Thyroid gland (tissue), 4 donors: ENCODE measurements around the gene ABI1. TPM values are rescaled to one million over a fixed set of nuclear protein-coding genes. Genes with fewer than 3 reads are reported as not detected.
"Not testable (repeated sequence)": the region's sequence is repeated elsewhere in the genome, so short reads cannot be mapped to it uniquely, and the experiment has no call there.

Experiments used
- DNase-seq, 2 donors: peaks; one replicate each; pipeline ENCODE4 v3.0.0-alpha.2; 2019
- H3K27ac ChIP-seq, 3 donors: fragments of 200-600 bp; sonication (generic); 1 replicate in 2 of 3; 2 replicates in 1 of 3; pipeline ENCODE4 v1.5.1; 2016 to 2019; ENCODE audit warnings: mild to moderate bottlenecking in 1 of 3, moderate library complexity in 1 of 3
- H3K27me3 ChIP-seq: fragments of 200-600 bp; sonication (generic); one replicate; pipeline ENCODE4 v1.5.1; 2019
- H3K36me3 ChIP-seq, 2 donors: fragments of 200-600 bp; sonication (generic); one replicate each; pipeline ENCODE4 v1.5.1; 2016 to 2019
- H3K4me1 ChIP-seq, 2 donors: fragments of 200-600 bp; sonication (generic); one replicate each; pipeline ENCODE4 v1.5.1; 2017 to 2019
- H3K4me3 ChIP-seq, 3 donors: fragments of 200-600 bp; sonication (generic); replicated peaks in 1 of 3; 1 replicate in 2 of 3; 2 replicates in 1 of 3; pipeline ENCODE4 v1.5.1; 2016; ENCODE audit warnings: mild to moderate bottlenecking in 1 of 3
- H3K9me3 ChIP-seq: fragments of 200-600 bp; sonication (generic); one replicate; pipeline ENCODE4 v1.5.1; 2017
- POLR2A ChIP-seq, 2 donors: fragments of 450-650 bp; IDR thresholded peaks; one replicate each; pipeline ENCODE4 v1.6.1; 2017; ENCODE audit warnings: antibody characterized with exemption in 2 of 2, mild to moderate bottlenecking in 2 of 2, moderate library complexity in 1 of 2
- WGBS, 2 donors: methylation state at CpG; one replicate each; pipeline ENCODE4 v1.1.5; 2017; 5-methylcytosine and 5-hydroxymethylcytosine counted together
- intact Hi-C: fragments of 100-400 bp; cut with DNase I; formaldehyde crosslinking; loops from one replicate; pipeline ENCODE4 v1.15.1; 2023
- total RNA-seq, 4 donors: library from RNA; depleted of rRNA; stranded (reverse); fragments of >200 nt; gene quantifications; one replicate each; pipeline ENCODE4 v1.2.3, GENCODE V29; 2016
- TF ChIP-seq, protein P1 (sequence below), 6 experiments: fragments of 200-600 bp in 3 of 6; fragments of 450-650 bp in 3 of 6; sonication (generic) in 3 of 6; IDR thresholded peaks; one replicate each; pipeline ENCODE4 v1.5.1; 2016 to 2019; ENCODE audit warnings: antibody characterized with exemption in 6 of 6, mild to moderate bottlenecking in 2 of 6, inconsistent platforms in 1 of 6, moderate library complexity in 1 of 6

The ABI1 gene
- total RNA-seq, 4 donors from 2014 or later: 42.7 to 72.3 (median 47.4) TPM

DNA sequence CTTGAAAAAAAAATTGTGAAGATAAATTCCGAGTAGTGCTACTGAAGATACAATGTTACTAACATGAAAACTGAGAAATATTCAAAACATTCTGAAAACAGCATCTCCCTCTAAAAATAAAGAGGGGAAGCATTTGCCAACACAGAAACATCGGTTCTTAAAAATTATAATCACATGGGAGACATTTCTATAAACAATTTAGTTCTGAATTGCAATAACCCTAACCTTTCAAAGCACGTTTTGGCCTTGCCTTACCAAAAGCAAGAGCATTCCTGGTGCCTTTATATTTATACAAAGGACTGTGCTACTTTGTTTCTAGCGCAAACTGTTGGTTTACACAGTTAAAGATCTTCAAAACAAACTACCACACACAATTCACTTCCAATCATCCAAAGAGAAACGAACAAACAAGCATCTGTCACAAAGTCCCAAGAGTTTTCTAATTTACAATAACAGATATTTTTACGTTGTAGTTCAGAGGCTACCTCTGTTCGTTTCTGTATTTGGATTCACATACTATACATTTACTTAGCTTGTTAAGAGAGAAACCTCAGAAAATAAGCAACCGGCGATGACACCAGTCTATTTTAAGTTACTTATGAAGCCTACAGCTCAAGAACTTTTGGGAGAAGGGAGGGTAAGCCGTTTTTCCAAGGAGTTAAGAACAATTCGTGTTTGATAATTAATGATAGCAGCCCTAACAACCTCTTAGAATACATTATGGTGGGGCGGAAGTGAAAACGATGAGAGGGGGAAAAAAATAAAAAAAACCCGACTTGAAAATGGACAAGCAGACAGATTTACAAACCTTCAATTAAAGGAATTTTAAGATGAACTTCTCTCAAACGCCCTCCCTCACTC lies 1.3 kb downstream of the ABI1 start:
- WGBS, 2 donors: 2% methylated on average over 15 of the region's 15 CpGs
- intact Hi-C loops: loop anchor here (5.0 kb wide), 1 partner anchor 132 kb away; no protein-coding TSS in a partner anchor

GRCh38 chr10:26858707-26859034 lies 2.1 kb downstream of the ABI1 start:
- Histone ChIP-seq H3K36me3 (no peaks in the 10 kb centered on the region), H3K4me1 (peaks cover 18 to 26% of the 10 kb centered on the region in 2 donors), H3K4me3 (no peak overlapping the region), H3K9me3 (no peaks in the 10 kb centered on the region), H3K27ac (no peak overlapping the region), H3K27me3 (no peaks in the 10 kb centered on the region)
- intact Hi-C loops: no loop called here
- TF ChIP-seq POLR2A (IDR thresholded peaks at IDR 0.05): no peak
- TF ChIP-seq, protein P1, sequence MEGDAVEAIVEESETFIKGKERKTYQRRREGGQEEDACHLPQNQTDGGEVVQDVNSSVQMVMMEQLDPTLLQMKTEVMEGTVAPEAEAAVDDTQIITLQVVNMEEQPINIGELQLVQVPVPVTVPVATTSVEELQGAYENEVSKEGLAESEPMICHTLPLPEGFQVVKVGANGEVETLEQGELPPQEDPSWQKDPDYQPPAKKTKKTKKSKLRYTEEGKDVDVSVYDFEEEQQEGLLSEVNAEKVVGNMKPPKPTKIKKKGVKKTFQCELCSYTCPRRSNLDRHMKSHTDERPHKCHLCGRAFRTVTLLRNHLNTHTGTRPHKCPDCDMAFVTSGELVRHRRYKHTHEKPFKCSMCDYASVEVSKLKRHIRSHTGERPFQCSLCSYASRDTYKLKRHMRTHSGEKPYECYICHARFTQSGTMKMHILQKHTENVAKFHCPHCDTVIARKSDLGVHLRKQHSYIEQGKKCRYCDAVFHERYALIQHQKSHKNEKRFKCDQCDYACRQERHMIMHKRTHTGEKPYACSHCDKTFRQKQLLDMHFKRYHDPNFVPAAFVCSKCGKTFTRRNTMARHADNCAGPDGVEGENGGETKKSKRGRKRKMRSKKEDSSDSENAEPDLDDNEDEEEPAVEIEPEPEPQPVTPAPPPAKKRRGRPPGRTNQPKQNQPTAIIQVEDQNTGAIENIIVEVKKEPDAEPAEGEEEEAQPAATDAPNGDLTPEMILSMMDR (IDR thresholded peaks at IDR 0.05): no peak
- WGBS, 2 donors: 47 to 64% methylated on average over 2 of the region's 2 CpGs
- DNase-seq: no peak

More for the DNA sequence above, 1.3 kb downstream of the ABI1 start:
- peak overlapping the region; percentile 10 to 92 (median 71) for H3K4me3 ChIP-seq
- no peak for DNase-seq
- peaks cover 17 to 26% of the 10 kb centered on the region in 2 donors for H3K4me1 ChIP-seq
- no peaks in the 10 kb centered on the region for H3K27me3 ChIP-seq
- TF ChIP-seq POLR2A (IDR thresholded peaks at IDR 0.05): no peak
- peak overlapping the region; percentile 93 to 95 (median 94) for H3K27ac ChIP-seq
- H3K36me3 ChIP-seq: no peaks in the 10 kb centered on the region
- no peaks in the 10 kb centered on the region for H3K9me3 ChIP-seq

DNA sequence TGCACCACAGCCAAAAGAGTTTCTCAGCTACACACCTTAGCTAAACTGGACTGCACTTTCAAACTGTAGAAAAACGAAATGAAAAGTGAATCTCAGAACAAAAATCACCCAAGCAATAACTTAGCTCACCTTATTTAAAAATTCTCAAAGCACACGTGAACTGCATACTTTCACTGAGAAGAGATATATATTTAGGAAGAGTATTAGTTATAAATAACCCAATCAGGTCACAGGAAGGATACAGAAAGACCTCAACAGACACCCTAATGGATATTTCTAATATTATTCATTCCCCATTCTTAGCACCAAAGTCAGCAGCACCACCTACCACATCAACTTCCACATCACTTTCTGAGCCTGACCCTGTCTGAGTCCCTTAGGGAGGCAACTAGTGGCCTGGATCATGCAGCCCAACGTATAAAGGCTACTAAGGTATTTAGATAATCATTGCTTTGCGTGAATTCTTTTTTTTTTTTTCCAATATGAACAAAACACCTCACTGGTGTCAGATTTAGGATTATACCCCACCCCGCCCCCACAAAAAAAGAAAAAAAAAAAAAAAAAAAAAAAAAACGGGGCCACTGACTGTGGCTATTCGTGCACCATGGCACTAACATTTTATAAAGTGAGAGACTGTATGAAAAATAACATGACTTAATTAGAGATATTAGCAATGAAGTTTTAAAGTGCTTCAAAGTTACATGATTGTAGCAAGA lies 2.6 kb downstream of the ABI1 start:
- H3K27me3 ChIP-seq: no peaks in the 10 kb centered on the region
- 55 to 63% methylated on average over 7 of the region's 7 CpGs for WGBS, 2 donors
- peaks cover 18 to 26% of the 10 kb centered on the region in 2 donors for H3K4me1 ChIP-seq
- no peak overlapping the region for H3K27ac ChIP-seq
- H3K36me3 ChIP-seq: no peaks in the 10 kb centered on the region
- H3K4me3 ChIP-seq: no peak overlapping the region
- no peak for TF ChIP-seq POLR2A (IDR thresholded peaks at IDR 0.05)
- TF ChIP-seq, protein P1 (IDR thresholded peaks at IDR 0.05): no peak
- no peak for DNase-seq
- intact Hi-C loops: no loop called here
- no peaks in the 10 kb centered on the region for H3K9me3 ChIP-seq

DNA sequence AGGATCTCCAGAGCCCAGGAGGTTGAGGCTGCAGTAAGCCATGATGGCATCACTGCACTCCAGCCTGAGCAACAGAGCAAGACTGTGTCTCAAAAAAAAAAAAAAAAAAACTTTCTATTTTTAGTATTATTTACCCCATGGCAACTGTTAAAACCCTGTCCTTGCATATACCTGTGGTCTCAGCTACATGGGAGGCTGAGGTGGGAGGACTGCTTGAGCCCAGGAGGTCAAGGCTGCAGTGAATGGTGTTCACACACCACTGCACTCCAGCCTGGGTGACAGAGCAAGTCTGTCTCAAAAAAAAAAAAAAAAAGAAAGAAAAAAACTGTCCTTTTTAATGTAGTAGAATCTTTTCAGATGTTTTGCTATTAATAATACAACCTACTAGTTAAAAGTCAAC lies 3.2 kb downstream of the ABI1 start:
- DNase-seq, H3K27me3 ChIP-seq, intact Hi-C loops, H3K4me3 ChIP-seq, H3K9me3 ChIP-seq, H3K27ac ChIP-seq, H3K36me3 ChIP-seq: not testable (repeated sequence)
- peaks cover 18 to 26% of the 10 kb centered on the region in 2 donors for H3K4me1 ChIP-seq

DNA sequence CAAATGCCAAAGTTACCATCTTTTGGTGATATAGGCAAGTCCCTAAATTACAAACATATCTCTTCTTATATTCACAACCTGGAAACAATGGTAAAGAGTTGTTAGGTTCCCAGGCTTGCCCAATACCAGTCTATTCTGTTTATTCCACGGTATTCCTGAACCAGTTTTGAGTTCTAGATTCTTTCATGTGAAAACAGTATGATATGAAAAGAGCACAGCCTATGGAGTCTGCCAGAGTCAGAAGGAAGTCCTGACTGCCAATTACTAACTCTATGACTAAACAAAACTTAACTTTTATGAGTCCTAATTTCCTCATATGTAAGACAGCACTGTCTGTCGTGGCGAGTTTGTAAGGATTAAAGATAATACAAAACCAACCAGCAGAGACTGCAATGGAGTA lies 5.6 kb downstream of the ABI1 start:
- no peaks in the 10 kb centered on the region for H3K27me3 ChIP-seq
- no peaks in the 10 kb centered on the region for H3K36me3 ChIP-seq
- TF ChIP-seq, protein P1 (IDR thresholded peaks at IDR 0.05): no peak
- TF ChIP-seq POLR2A (IDR thresholded peaks at IDR 0.05): no peak
- H3K4me3 ChIP-seq: no peak overlapping the region
- peaks cover 18 to 23% of the 10 kb centered on the region in 2 donors for H3K4me1 ChIP-seq
- intact Hi-C loops: no loop called here
- H3K27ac ChIP-seq: no peak overlapping the region
- no peak for DNase-seq
- H3K9me3 ChIP-seq: no peaks in the 10 kb centered on the region
- WGBS, 2 donors: 75% methylated on average over 3 of the region's 3 CpGs

DNA sequence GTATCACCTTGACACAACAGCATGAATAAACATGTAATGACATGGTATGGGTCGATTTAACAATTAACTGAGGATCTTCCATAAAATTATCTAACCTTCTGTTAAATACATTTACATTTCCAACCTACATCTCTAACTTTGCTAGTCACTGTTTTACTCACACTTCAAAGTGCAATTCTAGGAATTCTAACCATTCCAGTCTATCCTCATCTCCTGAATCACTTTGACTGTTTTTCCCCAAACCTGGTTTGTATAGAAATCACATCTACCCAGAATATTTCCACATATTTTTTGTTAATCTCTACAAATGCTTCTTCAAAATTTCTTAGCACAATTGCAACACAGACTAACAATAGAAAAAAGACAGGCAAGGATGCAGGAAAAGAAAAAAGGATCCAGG lies 6.2 kb downstream of the ABI1 start:
- TF ChIP-seq, protein P1 (IDR thresholded peaks at IDR 0.05): no peak
- TF ChIP-seq POLR2A (IDR thresholded peaks at IDR 0.05): no peak
- no peaks in the 10 kb centered on the region for H3K36me3 ChIP-seq
- H3K4me3 ChIP-seq: no peak overlapping the region
- no peaks in the 10 kb centered on the region for H3K9me3 ChIP-seq
- 69 to 75% methylated on average over 1 of the region's 1 CpG for WGBS, 2 donors
- intact Hi-C loops: no loop called here
- H3K27me3 ChIP-seq: no peaks in the 10 kb centered on the region
- no peak overlapping the region for H3K27ac ChIP-seq
- no peak for DNase-seq
- peaks cover 18 to 23% of the 10 kb centered on the region in 2 donors for H3K4me1 ChIP-seq
